Stimulated activated CD4-positive, alpha-beta T cell treated with anti-CD3 and anti-CD28 coated beads, Interleukin-4, amount 100 ng/mL, for 4 hours (primary cell): ENCODE measurements around the gene BNIP3.

Experiments used
- DNase-seq, 2 experiments: peaks; one replicate each; pipeline ENCODE4 v3.0.0-alpha.2; 2020

Gene BNIP3, protein sequence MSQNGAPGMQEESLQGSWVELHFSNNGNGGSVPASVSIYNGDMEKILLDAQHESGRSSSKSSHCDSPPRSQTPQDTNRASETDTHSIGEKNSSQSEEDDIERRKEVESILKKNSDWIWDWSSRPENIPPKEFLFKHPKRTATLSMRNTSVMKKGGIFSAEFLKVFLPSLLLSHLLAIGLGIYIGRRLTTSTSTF

DNA sequence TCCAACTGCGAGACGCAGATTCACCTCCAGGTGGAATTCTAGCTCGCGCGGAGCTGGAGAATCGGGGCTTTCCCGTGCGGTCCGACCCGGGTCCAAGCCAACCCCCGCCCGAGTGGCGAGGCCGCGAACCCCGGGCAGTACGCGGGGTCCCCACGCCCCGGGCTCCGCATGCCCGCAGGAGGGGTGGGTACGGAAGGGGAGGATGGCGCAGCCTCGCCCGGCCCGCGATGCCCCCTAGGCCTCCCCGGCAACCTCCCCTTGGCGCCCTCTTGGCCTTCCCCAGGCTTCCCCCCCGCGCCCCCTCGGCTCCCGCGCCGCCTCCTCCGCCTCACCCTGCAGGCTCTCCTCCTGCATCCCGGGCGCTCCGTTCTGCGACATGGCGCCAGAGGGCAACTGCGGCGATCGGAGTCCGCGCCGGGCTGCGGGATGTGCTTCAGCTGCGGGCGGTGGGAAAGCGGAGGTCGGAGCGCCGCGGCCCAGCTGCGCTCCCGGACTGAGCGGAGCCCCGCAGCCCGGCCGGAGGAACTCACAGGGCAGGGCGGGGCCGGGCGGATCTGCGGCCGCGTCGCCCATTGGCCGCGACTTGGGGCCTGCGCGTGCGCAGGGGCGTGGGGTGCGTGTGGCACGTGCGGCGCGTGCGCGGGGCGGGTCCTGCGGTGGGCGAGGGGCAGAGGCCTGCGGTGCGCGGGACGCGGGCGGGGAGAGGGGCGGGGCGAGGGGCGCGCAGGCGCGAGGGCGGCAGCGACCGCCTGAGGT, at the start of gene BNIP3:
BNIP3 (minus strand) TSS at position 495 of the 756 bp plus-strand sequence; CDS start at position 378, 117 bp downstream.
- peak; percentile 94 to 99 for DNase-seq

GRCh38 chr10:132030898-132031463, 49.3 kb upstream of the BNIP3 start:
- no peak for DNase-seq

DNA sequence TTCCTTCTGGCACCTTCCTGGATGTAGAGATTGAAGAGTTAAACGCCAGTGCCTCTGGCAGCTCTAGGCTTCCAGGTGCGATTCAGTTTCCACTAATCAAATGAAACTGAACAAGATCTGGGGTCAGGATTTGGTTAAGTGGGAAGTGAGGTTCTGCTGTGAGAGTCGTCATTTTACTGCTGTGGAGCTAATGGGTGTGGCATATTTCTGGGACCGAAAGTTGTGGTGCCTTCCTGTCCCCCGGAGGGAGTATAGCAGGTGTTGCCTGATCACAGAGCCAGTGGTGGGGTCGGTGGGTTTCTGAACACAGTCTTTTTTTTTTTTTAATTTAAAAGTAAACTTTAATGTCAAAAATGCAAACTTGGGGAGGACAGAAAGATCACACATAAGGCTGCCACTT, 47.0 kb upstream of the BNIP3 start:
- no peak for DNase-seq

DNA sequence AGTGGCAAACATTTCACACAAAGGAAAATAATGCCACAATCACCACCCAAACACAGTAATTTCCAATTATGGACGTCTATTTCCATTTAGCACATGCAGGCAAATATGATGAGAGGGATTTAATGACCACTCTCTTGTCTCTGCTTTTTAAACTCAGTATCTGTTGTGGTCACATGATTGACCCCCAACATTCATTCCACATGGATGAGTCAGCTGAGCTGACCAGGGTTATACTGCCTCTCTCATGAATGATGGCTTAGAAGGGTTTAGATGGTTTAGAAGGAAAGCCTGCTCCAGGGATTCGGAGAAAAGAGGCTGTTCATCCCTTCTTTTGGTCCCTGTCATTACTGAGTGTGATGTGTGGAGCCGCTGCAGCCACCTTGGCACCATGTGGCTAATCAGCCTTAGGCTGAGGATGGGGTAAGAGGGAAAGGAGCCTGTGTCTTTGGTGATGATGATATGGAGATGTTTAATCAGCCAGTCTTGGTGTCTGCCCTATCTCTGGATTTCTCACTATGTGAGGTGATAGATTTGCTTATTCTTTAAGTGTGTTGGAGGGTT, 45.8 kb upstream of the BNIP3 start:
- DNase-seq = no peak

DNA sequence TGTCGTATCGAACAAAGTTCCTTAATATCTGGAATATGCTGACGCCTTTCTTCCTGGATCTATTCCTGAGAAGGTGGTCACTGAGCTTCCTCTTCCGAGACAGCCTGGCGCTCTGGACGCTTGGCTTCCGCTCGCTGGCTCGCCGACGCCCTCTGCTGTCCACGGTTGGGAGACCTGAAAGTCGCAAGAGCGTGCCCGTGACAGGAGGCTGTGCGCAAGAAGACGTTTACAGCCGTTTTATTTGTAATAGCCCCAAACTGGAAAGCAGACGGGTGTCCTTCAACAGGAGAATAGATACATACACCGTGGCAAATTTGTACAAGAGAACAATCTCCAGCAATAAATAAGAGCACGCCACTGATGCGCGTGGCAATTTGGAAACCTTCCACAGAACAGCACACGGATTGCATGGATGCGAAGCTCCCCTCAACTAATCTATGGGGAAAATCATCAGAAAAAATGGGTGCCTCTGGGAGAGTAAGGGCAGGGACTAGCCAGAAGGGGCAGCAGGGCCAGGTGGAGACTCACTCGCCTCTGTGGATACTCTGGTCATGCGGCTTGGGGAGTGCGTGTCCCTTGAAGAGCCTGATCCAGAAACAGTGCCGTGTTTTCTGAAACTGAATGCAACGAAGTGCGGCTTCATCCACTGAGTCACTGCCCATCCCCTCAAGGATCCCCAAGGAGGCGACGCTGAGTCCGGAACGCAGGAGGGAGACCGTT, 41.5 kb upstream of the BNIP3 start:
- DNase-seq = peak; percentile 65 to 79

- DNase-seq = no peak
Observed at GRCh38 chr10:132022241-132022640, 40.5 kb upstream of the BNIP3 start.

GRCh38 chr10:132021504-132022143, 39.9 kb upstream of the BNIP3 start:
- DNase-seq = no peak

GRCh38 chr10:132021046-132021445, 39.3 kb upstream of the BNIP3 start:
- DNase-seq = no peak

GRCh38 chr10:132020456-132020855, 38.7 kb upstream of the BNIP3 start:
- no peak for DNase-seq

DNA sequence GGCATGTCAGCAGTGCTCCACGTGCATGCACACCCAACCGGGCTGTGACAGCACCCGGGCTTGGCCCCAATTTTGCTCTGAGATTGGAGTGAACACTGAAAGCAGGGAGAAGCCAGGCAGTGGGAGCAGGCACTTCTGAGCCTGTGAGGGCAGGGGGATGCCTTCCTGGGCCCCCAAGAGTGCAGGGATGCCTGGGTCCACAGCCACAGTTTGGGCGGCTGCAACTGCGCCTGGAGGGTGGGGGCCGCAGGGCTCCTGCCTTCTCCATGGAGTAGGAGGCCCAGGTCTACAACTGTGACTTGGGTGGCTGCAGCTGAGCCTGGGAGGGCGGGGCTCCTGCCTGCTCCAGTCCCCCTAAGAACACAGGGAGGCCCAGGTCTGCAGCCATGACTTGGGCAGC, 37.6 kb upstream of the BNIP3 start:
- no peak for DNase-seq

GRCh38 chr10:132018446-132018845, 36.7 kb upstream of the BNIP3 start:
- DNase-seq = no peak

GRCh38 chr10:132016514-132016913, 34.8 kb upstream of the BNIP3 start:
- DNase-seq = no peak

DNA sequence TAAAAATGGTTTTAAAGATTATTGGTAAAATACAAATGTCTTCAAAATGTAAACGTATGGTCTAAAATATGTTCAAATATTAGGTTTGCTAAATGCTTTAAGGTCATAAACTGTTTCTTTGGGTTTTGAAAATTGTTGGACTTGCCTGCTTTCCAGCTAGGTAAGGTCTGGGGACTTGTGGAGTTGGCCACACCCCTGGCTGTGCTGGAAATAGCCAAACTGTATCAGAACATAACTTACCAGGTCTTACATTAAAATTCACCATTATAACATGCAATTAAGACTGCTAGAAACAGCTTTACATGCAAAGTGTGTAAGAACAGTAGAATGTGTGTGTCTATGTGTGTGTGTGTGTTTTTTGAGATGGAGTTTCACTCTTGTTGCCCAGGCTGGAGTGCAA, 29.7 kb upstream of the BNIP3 start:
- no peak for DNase-seq

- DNase-seq = no peak
Observed at GRCh38 chr10:132011024-132011423, 29.3 kb upstream of the BNIP3 start.

GRCh38 chr10:132010483-132010882, 28.8 kb upstream of the BNIP3 start:
- no peak for DNase-seq

DNA sequence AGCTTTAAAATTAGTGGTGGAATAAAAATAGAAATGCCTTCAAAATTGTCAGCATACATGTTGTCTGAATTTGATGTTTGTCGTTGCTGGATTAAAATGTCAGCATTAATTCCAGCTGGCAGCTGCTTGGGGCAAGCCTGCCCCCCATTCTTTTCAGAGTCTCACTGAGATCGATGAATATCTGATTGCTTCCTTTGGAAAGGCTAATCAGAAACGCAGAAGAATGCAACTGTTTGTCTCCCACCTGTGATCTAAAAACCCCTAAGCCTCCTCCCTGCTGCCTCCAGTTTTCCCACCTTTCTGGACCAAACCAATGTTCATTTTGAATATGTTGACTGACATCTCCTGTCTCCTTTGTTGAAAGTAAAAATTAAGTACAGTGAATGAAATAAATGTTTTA, 27.9 kb upstream of the BNIP3 start:
- DNase-seq = no peak

- DNase-seq = no peak
Observed at GRCh38 chr10:132007681-132008080, 26.0 kb upstream of the BNIP3 start.

- no peak for DNase-seq
Observed at GRCh38 chr10:132006966-132007365, 25.2 kb upstream of the BNIP3 start.

GRCh38 chr10:132005147-132005546, 23.4 kb upstream of the BNIP3 start:
- DNase-seq = no peak

- DNase-seq = no peak
Observed at GRCh38 chr10:132004052-132004451, 22.3 kb upstream of the BNIP3 start.

- no peak for DNase-seq
Observed at GRCh38 chr10:132003282-132003924, 21.7 kb upstream of the BNIP3 start.

- no peak for DNase-seq
Observed at GRCh38 chr10:132002004-132002403, 20.3 kb upstream of the BNIP3 start.
